Measurements from ENCODE around the gene SCN2A. TPM values are rescaled to one million over a fixed set of nuclear protein-coding genes. Genes with fewer than 3 reads are reported as not detected.

The SCN2A gene
- total RNA-seq, 1 experiment from 2014 or later, result 0.15 TPM

DNA sequence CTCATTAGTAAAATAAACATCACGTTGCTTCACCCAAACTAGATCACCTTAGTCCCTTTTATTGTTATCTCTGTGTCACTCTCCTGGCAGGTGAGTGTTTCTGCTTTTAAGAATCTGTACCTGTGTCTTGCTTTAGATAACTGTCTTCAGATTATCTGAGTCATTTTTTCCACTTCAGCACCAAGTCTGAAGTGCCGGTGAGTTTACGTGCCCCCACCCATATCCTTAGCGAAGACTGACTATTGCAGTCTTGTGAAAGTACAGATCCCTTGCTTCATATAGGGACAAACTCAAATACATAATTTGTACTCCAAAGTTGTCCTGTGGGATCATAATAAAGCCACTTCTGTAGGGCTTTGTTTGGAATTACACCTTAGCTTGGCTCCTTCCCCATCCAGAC lies 41.1 kb downstream of the SCN2A start:
- no peaks in the 10 kb centered on the region for H3K4me1 ChIP-seq (replicated peaks; ENCODE audit: insufficient read depth)
- H3K9me2 ChIP-seq (ENCODE audit: insufficient read depth), result no peaks in the 10 kb centered on the region
- H2AFZ ChIP-seq, result no peak overlapping the region
- no peaks in the 10 kb centered on the region for H3K27me3 ChIP-seq (ENCODE audit: insufficient read depth, low read depth)
- no TSS peak for BruUV-seq (replicated peaks)
- TF ChIP-seq, protein P1, sequence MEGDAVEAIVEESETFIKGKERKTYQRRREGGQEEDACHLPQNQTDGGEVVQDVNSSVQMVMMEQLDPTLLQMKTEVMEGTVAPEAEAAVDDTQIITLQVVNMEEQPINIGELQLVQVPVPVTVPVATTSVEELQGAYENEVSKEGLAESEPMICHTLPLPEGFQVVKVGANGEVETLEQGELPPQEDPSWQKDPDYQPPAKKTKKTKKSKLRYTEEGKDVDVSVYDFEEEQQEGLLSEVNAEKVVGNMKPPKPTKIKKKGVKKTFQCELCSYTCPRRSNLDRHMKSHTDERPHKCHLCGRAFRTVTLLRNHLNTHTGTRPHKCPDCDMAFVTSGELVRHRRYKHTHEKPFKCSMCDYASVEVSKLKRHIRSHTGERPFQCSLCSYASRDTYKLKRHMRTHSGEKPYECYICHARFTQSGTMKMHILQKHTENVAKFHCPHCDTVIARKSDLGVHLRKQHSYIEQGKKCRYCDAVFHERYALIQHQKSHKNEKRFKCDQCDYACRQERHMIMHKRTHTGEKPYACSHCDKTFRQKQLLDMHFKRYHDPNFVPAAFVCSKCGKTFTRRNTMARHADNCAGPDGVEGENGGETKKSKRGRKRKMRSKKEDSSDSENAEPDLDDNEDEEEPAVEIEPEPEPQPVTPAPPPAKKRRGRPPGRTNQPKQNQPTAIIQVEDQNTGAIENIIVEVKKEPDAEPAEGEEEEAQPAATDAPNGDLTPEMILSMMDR (conservative IDR thresholded peaks at IDR 0.05), result no peak
- no peak for TF ChIP-seq EZH2 (IDR thresholded peaks at IDR 0.05; ENCODE audit: low read depth)
- no peak overlapping the region for H3K4me3 ChIP-seq
- no peaks in the 10 kb centered on the region for H3K9me3 ChIP-seq (ENCODE audit: insufficient read depth, low read depth)
- POLR2A ChIA-PET (ENCODE audit: unreplicated experiment), result no interaction called here
- H3K79me2 ChIP-seq (ENCODE audit: low read depth), result no peaks in the 10 kb centered on the region
- H3K36me3 ChIP-seq (ENCODE audit: low read depth), result no peaks in the 10 kb centered on the region
- DNase-seq, result no peak
- no peak overlapping the region for H3K4me2 ChIP-seq
- no peaks in the 10 kb centered on the region for H3F3A ChIP-seq (ENCODE audit: insufficient read depth, low read depth)
- CTCF ChIA-PET, result no interaction called here
- H4K20me1 ChIP-seq (ENCODE audit: insufficient read depth), result no peaks in the 10 kb centered on the region
- intact Hi-C loops (cut with micrococcal nuclease; ENCODE audit: unreplicated experiment), result no loop called here
- no peak overlapping the region for H3K27ac ChIP-seq

DNA sequence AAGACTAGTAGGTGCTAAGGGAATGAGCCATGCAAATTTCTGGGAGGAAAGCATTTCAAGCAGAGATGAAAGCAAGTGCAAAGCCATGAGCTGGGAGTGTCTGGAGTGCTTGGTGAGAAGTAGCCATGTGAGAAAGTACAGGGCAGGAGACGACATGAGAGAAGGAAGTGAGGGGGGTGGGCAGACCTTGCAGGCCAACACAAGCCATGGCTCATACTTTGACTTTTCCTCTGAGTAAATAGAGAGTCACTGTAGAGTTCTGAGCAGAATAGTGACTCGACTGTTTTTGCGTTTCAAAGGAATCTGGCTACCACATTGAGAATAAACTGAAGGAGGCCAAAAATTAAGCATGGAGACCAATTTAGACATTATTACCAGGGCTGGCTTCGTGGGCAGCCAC lies 42.2 kb downstream of the SCN2A start:
- intact Hi-C loops (cut with micrococcal nuclease; ENCODE audit: unreplicated experiment), result no loop called here
- H3K36me3 ChIP-seq (ENCODE audit: low read depth), result no peaks in the 10 kb centered on the region
- DNase-seq, result no peak
- H3K79me2 ChIP-seq (ENCODE audit: low read depth), result no peaks in the 10 kb centered on the region
- POLR2A ChIA-PET (ENCODE audit: unreplicated experiment), result no interaction called here
- no peaks in the 10 kb centered on the region for H3K9me3 ChIP-seq (ENCODE audit: insufficient read depth, low read depth)
- BruUV-seq (replicated peaks), result no TSS peak
- no peaks in the 10 kb centered on the region for H3F3A ChIP-seq (ENCODE audit: insufficient read depth, low read depth)
- TF ChIP-seq EZH2 (IDR thresholded peaks at IDR 0.05; ENCODE audit: low read depth), result no peak
- TF ChIP-seq, protein P1 (conservative IDR thresholded peaks at IDR 0.05), result no peak
- no peaks in the 10 kb centered on the region for H3K4me1 ChIP-seq (replicated peaks; ENCODE audit: insufficient read depth)
- H3K27me3 ChIP-seq (ENCODE audit: insufficient read depth, low read depth), result no peaks in the 10 kb centered on the region
- H3K4me2 ChIP-seq, result no peak overlapping the region
- CTCF ChIA-PET, result no interaction called here
- no peak overlapping the region for H3K4me3 ChIP-seq
- H4K20me1 ChIP-seq (ENCODE audit: insufficient read depth), result no peaks in the 10 kb centered on the region
- no peak overlapping the region for H3K27ac ChIP-seq
- no peaks in the 10 kb centered on the region for H3K9me2 ChIP-seq (ENCODE audit: insufficient read depth)
- H2AFZ ChIP-seq, result no peak overlapping the region

DNA sequence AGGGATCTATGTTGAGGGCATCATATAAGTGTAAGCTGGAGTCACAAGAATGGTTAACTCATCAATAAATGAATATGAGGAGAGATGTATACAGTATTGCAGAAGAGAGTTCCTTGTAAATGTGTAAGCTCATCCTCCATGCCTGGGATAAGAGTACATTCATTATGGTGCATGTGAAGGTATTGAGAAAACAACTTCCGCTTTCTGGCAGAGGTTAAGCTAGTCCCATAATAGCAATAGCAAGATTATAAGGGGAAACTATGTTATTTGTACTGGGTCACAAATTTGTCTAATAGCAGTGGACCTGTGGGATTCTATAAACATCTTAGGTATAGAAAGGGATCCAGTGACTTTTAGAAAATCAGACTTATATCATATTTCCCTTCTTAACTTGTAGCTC lies 44.1 kb downstream of the SCN2A start:
- TF ChIP-seq, protein P1 (conservative IDR thresholded peaks at IDR 0.05), result no peak
- no peak for TF ChIP-seq EZH2 (IDR thresholded peaks at IDR 0.05; ENCODE audit: low read depth)
- Histone ChIP-seq H2AFZ (no peak overlapping the region), H3K4me2 (no peak overlapping the region), H3K36me3 (ENCODE audit: low read depth) (no peaks in the 10 kb centered on the region), H3K27me3 (ENCODE audit: insufficient read depth, low read depth) (no peaks in the 10 kb centered on the region), H3K79me2 (ENCODE audit: low read depth) (no peaks in the 10 kb centered on the region), H4K20me1 (ENCODE audit: insufficient read depth) (no peaks in the 10 kb centered on the region), H3K4me3 (no peak overlapping the region), H3K27ac (no peak overlapping the region), H3K9me2 (ENCODE audit: insufficient read depth) (no peaks in the 10 kb centered on the region), H3F3A (ENCODE audit: insufficient read depth, low read depth) (no peaks in the 10 kb centered on the region), H3K4me1 (replicated peaks; ENCODE audit: insufficient read depth) (no peaks in the 10 kb centered on the region), H3K9me3 (ENCODE audit: insufficient read depth, low read depth) (no peaks in the 10 kb centered on the region)
- ChIA-PET CTCF (no interaction called here), POLR2A (ENCODE audit: unreplicated experiment) (no interaction called here)
- no TSS peak for BruUV-seq (replicated peaks)
- intact Hi-C loops (cut with micrococcal nuclease; ENCODE audit: unreplicated experiment), result no loop called here
- DNase-seq, result no peak
